Measurements from ENCODE around the gene SCN2A.
"Not testable (repeated sequence)": the region's sequence is repeated elsewhere in the genome, so short reads cannot be mapped to it uniquely, and the experiment has no call there.

Gene SCN2A

DNA sequence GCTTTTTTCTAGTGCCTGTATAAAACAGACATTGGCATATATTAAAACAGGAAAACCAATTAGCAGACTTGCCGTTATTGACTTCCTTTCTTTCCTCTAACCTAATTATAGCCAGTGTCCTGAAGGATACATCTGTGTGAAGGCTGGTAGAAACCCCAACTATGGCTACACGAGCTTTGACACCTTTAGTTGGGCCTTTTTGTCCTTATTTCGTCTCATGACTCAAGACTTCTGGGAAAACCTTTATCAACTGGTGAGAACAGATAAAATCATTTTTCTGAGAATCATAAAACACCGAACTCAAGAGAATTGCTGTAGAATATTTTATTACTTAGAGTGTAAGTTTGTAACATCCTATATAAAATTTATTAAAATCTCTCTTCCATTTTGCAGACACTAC is 74.3 kb downstream of the SCN2A start:
- Histone ChIP-seq H3K27ac (ENCODE audit: low read depth, low read length) (no peak overlapping the region), H3K36me3 (ENCODE audit: low read length) (no peaks in the 10 kb centered on the region), H3F3A (ENCODE audit: insufficient read depth) (no peaks in the 10 kb centered on the region), H3K4me2 (ENCODE audit: low read depth, low read length, poor library complexity, severe bottlenecking) (no peak overlapping the region), H2AFZ (ENCODE audit: low read depth, low read length, severe bottlenecking) (no peak overlapping the region), H3K9ac (ENCODE audit: low read length) (no peak overlapping the region), H3K9me2 (replicated peaks; ENCODE audit: insufficient read depth, low read length) (no peaks in the 10 kb centered on the region), H3K4me3 (ENCODE audit: insufficient read depth, low read length, poor library complexity, severe bottlenecking) (no peak overlapping the region), H3K27me3 (ENCODE audit: low read length) (no peaks in the 10 kb centered on the region), H4K20me1 (ENCODE audit: low read depth, low read length) (no peaks in the 10 kb centered on the region), H3K79me2 (ENCODE audit: insufficient read depth, low read length) (no peaks in the 10 kb centered on the region), H3K9me3 (ENCODE audit: insufficient read depth, low read length) (no peaks in the 10 kb centered on the region)
- TF ChIP-seq EZH2phosphoT487 (conservative IDR thresholded peaks at IDR 0.05; ENCODE audit: low read length), result no peak
- TF ChIP-seq, protein P1, sequence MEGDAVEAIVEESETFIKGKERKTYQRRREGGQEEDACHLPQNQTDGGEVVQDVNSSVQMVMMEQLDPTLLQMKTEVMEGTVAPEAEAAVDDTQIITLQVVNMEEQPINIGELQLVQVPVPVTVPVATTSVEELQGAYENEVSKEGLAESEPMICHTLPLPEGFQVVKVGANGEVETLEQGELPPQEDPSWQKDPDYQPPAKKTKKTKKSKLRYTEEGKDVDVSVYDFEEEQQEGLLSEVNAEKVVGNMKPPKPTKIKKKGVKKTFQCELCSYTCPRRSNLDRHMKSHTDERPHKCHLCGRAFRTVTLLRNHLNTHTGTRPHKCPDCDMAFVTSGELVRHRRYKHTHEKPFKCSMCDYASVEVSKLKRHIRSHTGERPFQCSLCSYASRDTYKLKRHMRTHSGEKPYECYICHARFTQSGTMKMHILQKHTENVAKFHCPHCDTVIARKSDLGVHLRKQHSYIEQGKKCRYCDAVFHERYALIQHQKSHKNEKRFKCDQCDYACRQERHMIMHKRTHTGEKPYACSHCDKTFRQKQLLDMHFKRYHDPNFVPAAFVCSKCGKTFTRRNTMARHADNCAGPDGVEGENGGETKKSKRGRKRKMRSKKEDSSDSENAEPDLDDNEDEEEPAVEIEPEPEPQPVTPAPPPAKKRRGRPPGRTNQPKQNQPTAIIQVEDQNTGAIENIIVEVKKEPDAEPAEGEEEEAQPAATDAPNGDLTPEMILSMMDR (IDR thresholded peaks at IDR 0.05; ENCODE audit: insufficient read depth, low read length, poor library complexity, severe bottlenecking), result no peak

DNA sequence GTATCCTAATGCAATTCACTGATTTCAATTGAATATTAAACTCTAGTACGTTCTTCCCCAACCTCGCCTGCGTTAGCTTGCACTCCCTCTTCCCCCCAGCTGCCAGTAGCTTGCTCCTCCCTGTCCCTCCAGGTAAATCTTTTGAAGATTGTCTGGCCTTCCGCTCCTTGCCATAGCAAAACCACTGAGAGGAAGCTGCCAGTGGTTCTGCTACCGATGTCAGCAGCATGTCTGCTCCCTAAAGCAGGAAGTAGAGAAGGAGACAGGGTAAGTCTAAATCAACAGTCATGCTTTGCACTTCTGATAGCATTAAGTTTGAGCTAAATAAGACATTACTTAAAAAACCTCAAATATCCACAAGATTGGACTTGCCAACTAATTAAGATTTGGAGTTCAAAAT is 89.1 kb downstream of the SCN2A start:
- Histone ChIP-seq H3K27ac (ENCODE audit: low read depth, low read length) (no peak overlapping the region), H3K4me2 (ENCODE audit: low read depth, low read length, poor library complexity, severe bottlenecking) (no peak overlapping the region), H3K79me2 (ENCODE audit: insufficient read depth, low read length) (no peaks in the 10 kb centered on the region), H3K9me3 (ENCODE audit: insufficient read depth, low read length) (no peaks in the 10 kb centered on the region), H3K9me2 (replicated peaks; ENCODE audit: insufficient read depth, low read length) (no peaks in the 10 kb centered on the region), H4K20me1 (ENCODE audit: low read depth, low read length) (no peaks in the 10 kb centered on the region), H2AFZ (ENCODE audit: low read depth, low read length, severe bottlenecking) (no peak overlapping the region), H3K36me3 (ENCODE audit: low read length) (no peaks in the 10 kb centered on the region), H3K9ac (ENCODE audit: low read length) (no peak overlapping the region), H3F3A (ENCODE audit: insufficient read depth) (no peaks in the 10 kb centered on the region), H3K4me3 (ENCODE audit: insufficient read depth, low read length, poor library complexity, severe bottlenecking) (no peak overlapping the region), H3K27me3 (ENCODE audit: low read length) (no peaks in the 10 kb centered on the region)
- TF ChIP-seq EZH2phosphoT487 (conservative IDR thresholded peaks at IDR 0.05; ENCODE audit: low read length), result no peak
- TF ChIP-seq, protein P1 (IDR thresholded peaks at IDR 0.05; ENCODE audit: insufficient read depth, low read length, poor library complexity, severe bottlenecking), result no peak

DNA sequence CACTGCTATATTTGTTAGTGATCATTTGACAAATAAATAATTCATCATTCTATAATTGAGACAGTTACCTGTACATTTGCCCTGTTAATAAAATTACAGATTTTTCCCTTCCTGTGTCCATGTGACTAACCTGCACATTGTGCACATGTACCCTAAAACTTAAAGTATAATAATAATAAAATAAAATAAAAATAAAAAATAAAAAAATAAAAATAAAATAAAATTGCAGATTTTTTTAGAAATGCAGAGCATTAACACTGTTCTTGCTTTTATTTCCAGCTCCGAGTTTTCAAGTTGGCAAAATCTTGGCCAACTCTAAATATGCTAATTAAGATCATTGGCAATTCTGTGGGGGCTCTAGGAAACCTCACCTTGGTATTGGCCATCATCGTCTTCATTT is 105.1 kb downstream of the SCN2A start:
- H3K36me3 ChIP-seq (ENCODE audit: low read length); H2AFZ ChIP-seq (ENCODE audit: low read depth, low read length, severe bottlenecking); H3K9ac ChIP-seq (ENCODE audit: low read length); H3K4me2 ChIP-seq (ENCODE audit: low read depth, low read length, poor library complexity, severe bottlenecking); H3K9me3 ChIP-seq (ENCODE audit: insufficient read depth, low read length); H3K27me3 ChIP-seq (ENCODE audit: low read length); H3K79me2 ChIP-seq (ENCODE audit: insufficient read depth, low read length); H3F3A ChIP-seq (ENCODE audit: insufficient read depth); H3K4me3 ChIP-seq (ENCODE audit: insufficient read depth, low read length, poor library complexity, severe bottlenecking); H4K20me1 ChIP-seq (ENCODE audit: low read depth, low read length); H3K9me2 ChIP-seq (replicated peaks; ENCODE audit: insufficient read depth, low read length); H3K27ac ChIP-seq (ENCODE audit: low read depth, low read length): not testable (repeated sequence)

DNA sequence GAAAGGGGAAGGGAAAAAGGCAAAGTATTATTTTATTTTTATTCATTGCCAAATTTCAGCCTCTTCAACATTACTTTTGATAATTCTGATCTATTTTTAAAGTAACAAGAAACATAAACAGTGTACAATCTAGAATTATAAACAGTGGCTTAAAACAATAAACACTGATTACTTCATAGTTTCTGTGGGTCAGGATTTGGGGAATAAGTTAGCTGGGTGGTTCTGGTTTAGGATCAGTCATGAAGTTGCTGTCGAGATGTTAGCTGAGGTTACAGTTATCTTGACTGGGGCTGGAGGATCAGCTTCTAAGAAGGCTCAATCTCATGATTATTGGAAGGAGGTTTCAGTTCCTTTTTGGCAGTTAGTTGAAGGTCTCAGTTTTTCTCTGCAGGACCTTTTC is 109.2 kb downstream of the SCN2A start:
- Histone ChIP-seq H3K36me3 (ENCODE audit: low read length) (no peaks in the 10 kb centered on the region), H3K27me3 (ENCODE audit: low read length) (no peaks in the 10 kb centered on the region), H3K9me3 (ENCODE audit: insufficient read depth, low read length) (no peaks in the 10 kb centered on the region), H3K4me2 (ENCODE audit: low read depth, low read length, poor library complexity, severe bottlenecking) (no peak overlapping the region), H3K9ac (ENCODE audit: low read length) (no peak overlapping the region), H3F3A (ENCODE audit: insufficient read depth) (no peaks in the 10 kb centered on the region), H3K79me2 (ENCODE audit: insufficient read depth, low read length) (no peaks in the 10 kb centered on the region), H3K27ac (ENCODE audit: low read depth, low read length) (no peak overlapping the region), H4K20me1 (ENCODE audit: low read depth, low read length) (no peaks in the 10 kb centered on the region), H3K9me2 (replicated peaks; ENCODE audit: insufficient read depth, low read length) (no peaks in the 10 kb centered on the region), H2AFZ (ENCODE audit: low read depth, low read length, severe bottlenecking) (no peak overlapping the region), H3K4me3 (ENCODE audit: insufficient read depth, low read length, poor library complexity, severe bottlenecking) (no peak overlapping the region)
- TF ChIP-seq, protein P1 (IDR thresholded peaks at IDR 0.05; ENCODE audit: insufficient read depth, low read length, poor library complexity, severe bottlenecking), result no peak
- no peak for TF ChIP-seq EZH2phosphoT487 (conservative IDR thresholded peaks at IDR 0.05; ENCODE audit: low read length)

Data from SU-DHL-6 (cell line).